ENCODE data around the gene TOM1.

The TOM1 gene

GRCh38 chr22:35299673-35300499, at the start of gene TOM1:
TOM1 (plus strand) TSS chr22:35299894; CDS start chr22:35299929, 35 bp downstream.
- Histone ChIP-seq H3K36me3 (ENCODE audit: control insufficient read depth in 1 of 2, insufficient read depth in 2 of 2, low read length in 2 of 2) (no peaks in the 10 kb centered on the region), H3K27ac (ENCODE audit: low read depth, low read length) (peak within 1 kb of the TSS; percentile 97), H3K27me3 (ENCODE audit: control insufficient read depth in 1 of 2, insufficient read depth in 2 of 2, low read length in 2 of 2) (no peaks in the 10 kb centered on the region), H3K4me1 (ENCODE audit: control insufficient read depth in 1 of 2, insufficient read depth in 2 of 2, low read length in 2 of 2) (peaks cover 9 to 14% of the 10 kb centered on the region in 2 donors), H3K9me3 (ENCODE audit: control insufficient read depth in 1 of 2, low read length in 2 of 2) (no peaks in the 10 kb centered on the region), H3K4me3 (ENCODE audit: low read depth in 1 of 2, low read length in 2 of 2) (peak within 1 kb of the TSS; percentile 85 to 91), H3K9ac (ENCODE audit: low read depth in 1 of 2, low read length in 2 of 2) (peak within 1 kb of the TSS; percentile 94 to 97)

DNA sequence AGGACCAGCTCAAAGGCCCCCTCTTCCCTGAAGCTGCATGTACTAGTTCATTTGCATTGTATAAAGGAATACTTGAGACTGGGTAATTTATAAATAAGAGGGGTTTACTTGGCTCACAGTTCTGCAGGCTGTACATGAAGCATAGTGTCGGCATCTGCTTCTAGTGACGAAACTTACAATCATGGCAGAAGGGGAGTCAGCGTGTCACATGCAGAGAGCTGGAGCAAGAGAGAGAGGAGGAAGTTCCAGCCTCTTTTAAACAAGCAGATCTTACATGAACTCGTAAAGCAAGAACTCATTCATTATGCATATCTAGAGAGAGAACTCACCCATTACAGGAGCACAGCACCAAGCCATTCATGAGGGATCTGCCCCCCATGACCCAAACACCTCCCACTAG, 49.5 kb upstream of the TOM1 start:
- Histone ChIP-seq H3K4me1 (ENCODE audit: control insufficient read depth in 1 of 2, insufficient read depth in 2 of 2, low read length in 2 of 2) (no peaks in the 10 kb centered on the region), H3K36me3 (ENCODE audit: control insufficient read depth in 1 of 2, insufficient read depth in 2 of 2, low read length in 2 of 2) (no peaks in the 10 kb centered on the region), H3K27ac (ENCODE audit: low read depth, low read length) (no peak overlapping the region), H3K27me3 (ENCODE audit: control insufficient read depth in 1 of 2, insufficient read depth in 2 of 2, low read length in 2 of 2) (peaks cover 0 to 3% of the 10 kb centered on the region in 2 donors), H3K9ac (ENCODE audit: low read depth in 1 of 2, low read length in 2 of 2) (no peak overlapping the region), H3K4me3 (ENCODE audit: low read depth in 1 of 2, low read length in 2 of 2) (no peak overlapping the region), H3K9me3 (ENCODE audit: control insufficient read depth in 1 of 2, low read length in 2 of 2) (no peaks in the 10 kb centered on the region)

- Histone ChIP-seq H3K9me3 (ENCODE audit: control insufficient read depth in 1 of 2, low read length in 2 of 2) (no peaks in the 10 kb centered on the region), H3K27ac (ENCODE audit: low read depth, low read length) (no peak overlapping the region)
These were observed 45.7 kb upstream of the TOM1 start for GRCh38 chr22:35253946-35254345.

DNA sequence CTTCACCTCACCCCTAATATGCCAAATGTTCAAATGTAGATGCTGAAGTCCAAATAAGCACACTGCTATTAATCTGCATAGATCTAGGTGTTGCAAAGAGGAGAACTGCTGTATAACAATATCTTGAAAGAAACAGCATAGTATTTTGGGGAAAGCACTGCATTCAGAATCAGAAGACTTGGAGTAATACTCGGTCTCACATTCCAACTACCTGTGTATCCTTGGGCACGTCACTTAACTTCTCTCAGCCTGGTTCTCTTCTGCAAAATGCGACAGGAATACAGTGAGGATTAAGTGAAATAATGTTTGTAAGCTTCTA, 42.7 kb upstream of the TOM1 start:
- peak overlapping the region; percentile 90 to 92 for H3K4me3 ChIP-seq (ENCODE audit: low read depth in 1 of 2, low read length in 2 of 2)
- H3K9ac ChIP-seq (ENCODE audit: low read depth in 1 of 2, low read length in 2 of 2): peak overlapping the region; percentile 45 to 84
- no peak overlapping the region for H3K27ac ChIP-seq (ENCODE audit: low read depth, low read length)

More at GRCh38 chr22:35253946-35254345, 45.7 kb upstream of the TOM1 start:
- Histone ChIP-seq H3K4me3 (ENCODE audit: low read depth in 1 of 2, low read length in 2 of 2) (no peak overlapping the region), H3K27me3 (ENCODE audit: control insufficient read depth in 1 of 2, insufficient read depth in 2 of 2, low read length in 2 of 2) (peaks cover 0 to 3% of the 10 kb centered on the region in 2 donors), H3K4me1 (ENCODE audit: control insufficient read depth in 1 of 2, insufficient read depth in 2 of 2, low read length in 2 of 2) (peaks cover 13 to 15% of the 10 kb centered on the region in 2 donors), H3K36me3 (ENCODE audit: control insufficient read depth in 1 of 2, insufficient read depth in 2 of 2, low read length in 2 of 2) (no peaks in the 10 kb centered on the region), H3K9ac (ENCODE audit: low read depth in 1 of 2, low read length in 2 of 2) (no peak overlapping the region)

GRCh38 chr22:35257321-35258190, 42.1 kb upstream of the TOM1 start, which contains the start of gene HMGXB4:
HMGXB4 (plus strand) TSS chr22:35257493; CDS start chr22:35262391, 4,898 bp downstream.
- Histone ChIP-seq H3K4me1 (ENCODE audit: control insufficient read depth in 1 of 2, insufficient read depth in 2 of 2, low read length in 2 of 2) (peaks cover 13 to 16% of the 10 kb centered on the region in 2 donors), H3K27me3 (ENCODE audit: control insufficient read depth in 1 of 2, insufficient read depth in 2 of 2, low read length in 2 of 2) (no peaks in the 10 kb centered on the region), H3K9me3 (ENCODE audit: control insufficient read depth in 1 of 2, low read length in 2 of 2) (no peaks in the 10 kb centered on the region), H3K4me3 (ENCODE audit: low read depth in 1 of 2, low read length in 2 of 2) (peak within 1 kb of the TSS; percentile 90 to 92), H3K27ac (ENCODE audit: low read depth, low read length) (peak within 1 kb of the TSS; percentile 85), H3K36me3 (ENCODE audit: control insufficient read depth in 1 of 2, insufficient read depth in 2 of 2, low read length in 2 of 2) (peaks cover 6% of the 10 kb centered on the region in 2 donors), H3K9ac (ENCODE audit: low read depth in 1 of 2, low read length in 2 of 2) (peak within 1 kb of the TSS; percentile 84 to 89)

More for the DNA sequence above, 42.7 kb upstream of the TOM1 start:
- peaks cover 13 to 16% of the 10 kb centered on the region in 2 donors for H3K4me1 ChIP-seq (ENCODE audit: control insufficient read depth in 1 of 2, insufficient read depth in 2 of 2, low read length in 2 of 2)
- no peaks in the 10 kb centered on the region for H3K36me3 ChIP-seq (ENCODE audit: control insufficient read depth in 1 of 2, insufficient read depth in 2 of 2, low read length in 2 of 2)
- H3K27me3 ChIP-seq (ENCODE audit: control insufficient read depth in 1 of 2, insufficient read depth in 2 of 2, low read length in 2 of 2): no peaks in the 10 kb centered on the region
- H3K9me3 ChIP-seq (ENCODE audit: control insufficient read depth in 1 of 2, low read length in 2 of 2): no peaks in the 10 kb centered on the region

- peaks cover 7 to 10% of the 10 kb centered on the region in 2 donors for H3K36me3 ChIP-seq (ENCODE audit: control insufficient read depth in 1 of 2, insufficient read depth in 2 of 2, low read length in 2 of 2)
- no peaks in the 10 kb centered on the region for H3K27me3 ChIP-seq (ENCODE audit: control insufficient read depth in 1 of 2, insufficient read depth in 2 of 2, low read length in 2 of 2)
- H3K27ac ChIP-seq (ENCODE audit: low read depth, low read length): no peak overlapping the region
- H3K4me1 ChIP-seq (ENCODE audit: control insufficient read depth in 1 of 2, insufficient read depth in 2 of 2, low read length in 2 of 2): peaks cover 13 to 16% of the 10 kb centered on the region in 2 donors
- no peaks in the 10 kb centered on the region for H3K9me3 ChIP-seq (ENCODE audit: control insufficient read depth in 1 of 2, low read length in 2 of 2)
- H3K9ac ChIP-seq (ENCODE audit: low read depth in 1 of 2, low read length in 2 of 2): peak overlapping the region; percentile 84 to 89
- peak overlapping the region; percentile 90 to 92 for H3K4me3 ChIP-seq (ENCODE audit: low read depth in 1 of 2, low read length in 2 of 2)
These were observed 41.3 kb upstream of the TOM1 start for GRCh38 chr22:35258191-35258988.

DNA sequence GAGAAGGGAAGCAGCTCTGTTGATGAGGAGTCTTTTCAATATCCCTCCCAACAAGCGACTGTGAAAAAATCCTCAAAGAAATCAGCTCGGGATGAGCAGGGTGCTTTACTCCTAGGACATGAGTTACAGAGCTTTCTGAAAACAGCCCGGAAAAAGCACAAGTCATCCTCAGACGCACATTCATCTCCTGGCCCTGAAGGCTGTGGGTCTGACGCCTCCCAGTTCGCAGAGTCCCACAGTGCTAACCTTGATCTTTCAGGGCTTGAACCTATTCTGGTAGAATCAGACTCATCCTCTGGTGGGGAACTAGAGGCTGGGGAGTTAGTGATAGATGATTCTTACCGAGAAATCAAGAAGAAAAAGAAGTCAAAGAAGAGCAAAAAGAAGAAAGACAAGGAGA, 34.7 kb upstream of the TOM1 start:
- Histone ChIP-seq H3K27me3 (ENCODE audit: control insufficient read depth in 1 of 2, insufficient read depth in 2 of 2, low read length in 2 of 2) (no peaks in the 10 kb centered on the region), H3K9ac (ENCODE audit: low read depth in 1 of 2, low read length in 2 of 2) (no peak overlapping the region), H3K9me3 (ENCODE audit: control insufficient read depth in 1 of 2, low read length in 2 of 2) (no peaks in the 10 kb centered on the region), H3K36me3 (ENCODE audit: control insufficient read depth in 1 of 2, insufficient read depth in 2 of 2, low read length in 2 of 2) (peaks cover 41 to 68% of the 10 kb centered on the region in 2 donors), H3K4me1 (ENCODE audit: control insufficient read depth in 1 of 2, insufficient read depth in 2 of 2, low read length in 2 of 2) (no peaks in the 10 kb centered on the region), H3K4me3 (ENCODE audit: low read depth in 1 of 2, low read length in 2 of 2) (no peak overlapping the region), H3K27ac (ENCODE audit: low read depth, low read length) (no peak overlapping the region)

DNA sequence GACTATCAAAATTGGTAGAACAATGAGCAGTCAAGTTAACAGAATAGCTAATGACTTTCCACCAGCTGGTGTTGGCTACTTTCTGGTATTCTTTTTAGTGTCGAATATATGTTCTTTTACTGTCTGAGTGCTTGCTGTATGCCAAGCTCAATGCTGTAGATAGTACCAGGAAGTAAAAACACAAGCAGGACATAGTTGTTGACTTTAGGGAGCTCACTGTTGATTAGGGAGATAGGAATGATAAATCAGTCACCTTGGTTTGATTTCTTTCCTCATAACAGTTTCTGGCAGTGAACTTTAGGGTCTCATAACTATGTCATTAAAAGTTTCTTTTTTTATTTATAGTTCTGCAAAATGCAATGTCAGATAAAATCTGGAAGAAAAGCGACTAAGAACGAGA, 33.4 kb upstream of the TOM1 start:
- no peaks in the 10 kb centered on the region for H3K27me3 ChIP-seq (ENCODE audit: control insufficient read depth in 1 of 2, insufficient read depth in 2 of 2, low read length in 2 of 2)
- H3K27ac ChIP-seq (ENCODE audit: low read depth, low read length): no peak overlapping the region
- H3K9ac ChIP-seq (ENCODE audit: low read depth in 1 of 2, low read length in 2 of 2): no peak overlapping the region
- H3K4me1 ChIP-seq (ENCODE audit: control insufficient read depth in 1 of 2, insufficient read depth in 2 of 2, low read length in 2 of 2): no peaks in the 10 kb centered on the region
- peaks cover 41 to 74% of the 10 kb centered on the region in 2 donors for H3K36me3 ChIP-seq (ENCODE audit: control insufficient read depth in 1 of 2, insufficient read depth in 2 of 2, low read length in 2 of 2)
- no peaks in the 10 kb centered on the region for H3K9me3 ChIP-seq (ENCODE audit: control insufficient read depth in 1 of 2, low read length in 2 of 2)
- no peak overlapping the region for H3K4me3 ChIP-seq (ENCODE audit: low read depth in 1 of 2, low read length in 2 of 2)

- no peak overlapping the region for H3K9ac ChIP-seq (ENCODE audit: low read depth in 1 of 2, low read length in 2 of 2)
- no peak overlapping the region for H3K27ac ChIP-seq (ENCODE audit: low read depth, low read length)
- H3K4me3 ChIP-seq (ENCODE audit: low read depth in 1 of 2, low read length in 2 of 2): no peak overlapping the region
- H3K27me3 ChIP-seq (ENCODE audit: control insufficient read depth in 1 of 2, insufficient read depth in 2 of 2, low read length in 2 of 2): no peaks in the 10 kb centered on the region
- H3K9me3 ChIP-seq (ENCODE audit: control insufficient read depth in 1 of 2, low read length in 2 of 2): no peaks in the 10 kb centered on the region
- no peaks in the 10 kb centered on the region for H3K4me1 ChIP-seq (ENCODE audit: control insufficient read depth in 1 of 2, insufficient read depth in 2 of 2, low read length in 2 of 2)
- peaks cover 31 to 55% of the 10 kb centered on the region in 2 donors for H3K36me3 ChIP-seq (ENCODE audit: control insufficient read depth in 1 of 2, insufficient read depth in 2 of 2, low read length in 2 of 2)
These were observed 30.1 kb upstream of the TOM1 start for GRCh38 chr22:35269630-35270029.

Data from duodenal mucosa (tissue), 2 donors.